LNCaP clone FGC (cell line): Measurements from ENCODE around the gene ZNF132.

Source experiments
- DNase-seq: peaks from one replicate; pipeline ENCODE4 v3.0.0-alpha.2; 2011; ENCODE audit warnings: low read depth
- H3K4me3 ChIP-seq: 2 replicates; pipeline ENCODE4 v1.5.1; 2011; ENCODE audit warnings: mild to moderate bottlenecking, low read depth, low read length, control low read depth
- TF ChIP-seq, protein P1 (sequence below): IDR thresholded peaks from 2 replicates; pipeline ENCODE4 v1.5.1; 2012; ENCODE audit warnings: mild to moderate bottlenecking; ENCODE audit not compliant: control insufficient read depth, insufficient read depth; ENCODE audit errors: extremely low read depth

The ZNF132 gene

GRCh38 chr19:58385891-58386575, 53.9 kb downstream of the ZNF132 start:
- peak overlapping the region; percentile 76 for H3K4me3 ChIP-seq
- DNase-seq, result no peak
- TF ChIP-seq, protein P1, sequence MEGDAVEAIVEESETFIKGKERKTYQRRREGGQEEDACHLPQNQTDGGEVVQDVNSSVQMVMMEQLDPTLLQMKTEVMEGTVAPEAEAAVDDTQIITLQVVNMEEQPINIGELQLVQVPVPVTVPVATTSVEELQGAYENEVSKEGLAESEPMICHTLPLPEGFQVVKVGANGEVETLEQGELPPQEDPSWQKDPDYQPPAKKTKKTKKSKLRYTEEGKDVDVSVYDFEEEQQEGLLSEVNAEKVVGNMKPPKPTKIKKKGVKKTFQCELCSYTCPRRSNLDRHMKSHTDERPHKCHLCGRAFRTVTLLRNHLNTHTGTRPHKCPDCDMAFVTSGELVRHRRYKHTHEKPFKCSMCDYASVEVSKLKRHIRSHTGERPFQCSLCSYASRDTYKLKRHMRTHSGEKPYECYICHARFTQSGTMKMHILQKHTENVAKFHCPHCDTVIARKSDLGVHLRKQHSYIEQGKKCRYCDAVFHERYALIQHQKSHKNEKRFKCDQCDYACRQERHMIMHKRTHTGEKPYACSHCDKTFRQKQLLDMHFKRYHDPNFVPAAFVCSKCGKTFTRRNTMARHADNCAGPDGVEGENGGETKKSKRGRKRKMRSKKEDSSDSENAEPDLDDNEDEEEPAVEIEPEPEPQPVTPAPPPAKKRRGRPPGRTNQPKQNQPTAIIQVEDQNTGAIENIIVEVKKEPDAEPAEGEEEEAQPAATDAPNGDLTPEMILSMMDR, result no peak

GRCh38 chr19:58385313-58385890, 54.6 kb downstream of the ZNF132 start:
- DNase-seq, result no peak
- TF ChIP-seq, protein P1, result no peak
- peak overlapping the region; percentile 76 for H3K4me3 ChIP-seq

- no peak for DNase-seq
- H3K4me3 ChIP-seq, result no peak overlapping the region
- TF ChIP-seq, protein P1, result no peak
These were observed 56.9 kb downstream of the ZNF132 start for GRCh38 chr19:58382997-58383603.
